ENCODE results near the gene KDM8. TPM values are rescaled to one million over a fixed set of nuclear protein-coding genes. Genes with fewer than 3 reads are reported as not detected.

KDM8 gene
- total RNA-seq, 1 experiment from 2014 or later, result 5.1 TPM

GRCh38 chr16:27168790-27169189 lies 34.5 kb upstream of the KDM8 start:
- ChIA-PET POLR2A (ENCODE audit: unreplicated experiment) (no interaction called here), CTCF (interaction anchor here (1.1 kb wide), 2 partner anchors 9 to 199 kb away, joined by 3 read pairs; no protein-coding TSS in a partner anchor)
- BruUV-seq (replicated peaks), result no TSS peak
- H3K4me1 ChIP-seq (replicated peaks; ENCODE audit: insufficient read depth), result no peaks in the 10 kb centered on the region
- H3K36me3 ChIP-seq (ENCODE audit: low read depth), result no peaks in the 10 kb centered on the region
- H3K27me3 ChIP-seq (ENCODE audit: insufficient read depth, low read depth), result peaks cover 36% of the 10 kb centered on the region
- H3K27ac ChIP-seq, result no peak overlapping the region
- peaks cover 5% of the 10 kb centered on the region; the same call in 1 of the 2 replicates for H3F3A ChIP-seq (ENCODE audit: insufficient read depth, low read depth)
- H3K9me2 ChIP-seq (ENCODE audit: insufficient read depth), result no peaks in the 10 kb centered on the region
- no peak overlapping the region for H3K4me3 ChIP-seq
- no peak overlapping the region for H2AFZ ChIP-seq
- no peaks in the 10 kb centered on the region for H4K20me1 ChIP-seq (ENCODE audit: insufficient read depth)
- no peak overlapping the region for H3K4me2 ChIP-seq
- TF ChIP-seq CTCF (conservative IDR thresholded peaks at IDR 0.05), result no peak
- no peak for TF ChIP-seq EZH2 (IDR thresholded peaks at IDR 0.05; ENCODE audit: low read depth)
- intact Hi-C loops (cut with micrococcal nuclease; ENCODE audit: unreplicated experiment), result no loop called here
- no peaks in the 10 kb centered on the region for H3K79me2 ChIP-seq (ENCODE audit: low read depth)
- H3K9me3 ChIP-seq (ENCODE audit: insufficient read depth, low read depth), result no peaks in the 10 kb centered on the region
- DNase-seq, result no peak

GRCh38 chr16:27169511-27170071 lies 33.7 kb upstream of the KDM8 start:
- Histone ChIP-seq H3K9me2 (ENCODE audit: insufficient read depth) (no peaks in the 10 kb centered on the region), H3K27me3 (ENCODE audit: insufficient read depth, low read depth) (peaks cover 34% of the 10 kb centered on the region), H3K9me3 (ENCODE audit: insufficient read depth, low read depth) (no peaks in the 10 kb centered on the region), H3K79me2 (ENCODE audit: low read depth) (no peaks in the 10 kb centered on the region), H3K4me3 (no peak overlapping the region), H3F3A (ENCODE audit: insufficient read depth, low read depth) (peaks cover 5% of the 10 kb centered on the region; the same call in 1 of the 2 replicates), H2AFZ (no peak overlapping the region), H3K27ac (no peak overlapping the region), H4K20me1 (ENCODE audit: insufficient read depth) (no peaks in the 10 kb centered on the region), H3K4me1 (replicated peaks; ENCODE audit: insufficient read depth) (0 out of 2 replicates have a peak, but pooled peaks cover 4% of the 10 kb centered on the region), H3K36me3 (ENCODE audit: low read depth) (no peaks in the 10 kb centered on the region), H3K4me2 (no peak overlapping the region)
- BruUV-seq (replicated peaks), result no TSS peak
- intact Hi-C loops (cut with micrococcal nuclease; ENCODE audit: unreplicated experiment), result no loop called here
- TF ChIP-seq EZH2 (IDR thresholded peaks at IDR 0.05; ENCODE audit: low read depth) (no peak), CTCF (conservative IDR thresholded peaks at IDR 0.05) (no peak; the same call in 1 of the 2 replicates)
- CTCF ChIA-PET, result interaction anchor here (0.6 to 1.2 kb wide), 6 partner anchors 8 to 1911 kb away, joined by 3 to 10 read pairs (median 5); no protein-coding TSS in a partner anchor
- peak; percentile 53 to 71 for DNase-seq
- POLR2A ChIA-PET (ENCODE audit: unreplicated experiment), result no interaction called here

- TF ChIP-seq CTCF (conservative IDR thresholded peaks at IDR 0.05) (no peak), EZH2 (IDR thresholded peaks at IDR 0.05; ENCODE audit: low read depth) (no peak)
Measured at GRCh38 chr16:27171584-27171983, 31.7 kb upstream of the KDM8 start.

More at GRCh38 chr16:27171584-27171983, 31.7 kb upstream of the KDM8 start:
- CTCF ChIA-PET, result no interaction called here
- 0 out of 2 replicates have a peak, but pooled peaks cover 5% of the 10 kb centered on the region for H3K4me1 ChIP-seq (replicated peaks; ENCODE audit: insufficient read depth)
- H3K79me2 ChIP-seq (ENCODE audit: low read depth), result no peaks in the 10 kb centered on the region
- H3K9me3 ChIP-seq (ENCODE audit: insufficient read depth, low read depth), result no peaks in the 10 kb centered on the region
- H3K27me3 ChIP-seq (ENCODE audit: insufficient read depth, low read depth), result peaks cover 17% of the 10 kb centered on the region; the same call in 1 of the 2 replicates
- no peak overlapping the region for H2AFZ ChIP-seq
- no peaks in the 10 kb centered on the region for H4K20me1 ChIP-seq (ENCODE audit: insufficient read depth)
- no peaks in the 10 kb centered on the region for H3K9me2 ChIP-seq (ENCODE audit: insufficient read depth)
- POLR2A ChIA-PET (ENCODE audit: unreplicated experiment), result no interaction called here
- intact Hi-C loops (cut with micrococcal nuclease; ENCODE audit: unreplicated experiment), result no loop called here
- no peak overlapping the region for H3K4me2 ChIP-seq
- H3K27ac ChIP-seq, result no peak overlapping the region
- H3K4me3 ChIP-seq, result no peak overlapping the region
- no peak for DNase-seq
- H3F3A ChIP-seq (ENCODE audit: insufficient read depth, low read depth), result peaks cover 5% of the 10 kb centered on the region; the same call in 1 of the 2 replicates
- no peaks in the 10 kb centered on the region for H3K36me3 ChIP-seq (ENCODE audit: low read depth)
- no TSS peak for BruUV-seq (replicated peaks)

Data from PC-9 (cell line).